Inflammatory macrophage (primary cell): ENCODE results near the gene NUP93.
"Not testable (repeated sequence)": the region's sequence is repeated elsewhere in the genome, so short reads cannot be mapped to it uniquely, and the experiment has no call there.

ENCODE experiments used
- DNase-seq, 2 donors: peaks; one replicate each; pipeline ENCODE4 v3.0.0-alpha.2; 2020 to 2022

The NUP93 gene

DNA sequence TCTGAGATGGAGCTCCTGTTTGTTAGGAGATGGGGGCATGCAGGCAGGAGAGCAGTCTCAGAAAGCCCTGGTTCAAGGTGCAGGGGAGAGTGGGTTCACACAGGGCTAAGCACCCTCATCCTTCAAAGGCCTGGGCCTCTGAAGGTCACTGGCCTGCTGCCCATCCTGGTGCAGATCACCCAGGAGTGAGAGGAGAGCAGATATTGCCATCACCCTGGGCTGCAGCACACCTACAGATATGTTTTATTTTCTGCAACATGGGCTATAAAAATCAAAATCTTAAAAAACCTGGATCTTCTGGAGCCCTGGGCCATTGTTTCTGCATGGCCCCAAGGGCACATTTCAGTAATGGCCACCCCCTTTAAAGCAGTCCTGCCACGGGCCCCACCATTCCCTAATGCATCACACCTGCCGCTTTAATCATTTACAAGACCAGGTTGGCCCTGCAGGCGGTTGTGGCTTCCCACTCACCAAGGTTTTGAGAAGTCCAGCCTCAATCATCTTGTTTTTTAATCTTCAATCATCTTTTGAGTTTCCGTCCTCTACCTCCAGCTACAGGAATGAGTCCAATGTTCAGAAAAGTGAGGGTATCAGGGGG is 20.4 kb upstream of the NUP93 start:
- no peak for DNase-seq

DNA sequence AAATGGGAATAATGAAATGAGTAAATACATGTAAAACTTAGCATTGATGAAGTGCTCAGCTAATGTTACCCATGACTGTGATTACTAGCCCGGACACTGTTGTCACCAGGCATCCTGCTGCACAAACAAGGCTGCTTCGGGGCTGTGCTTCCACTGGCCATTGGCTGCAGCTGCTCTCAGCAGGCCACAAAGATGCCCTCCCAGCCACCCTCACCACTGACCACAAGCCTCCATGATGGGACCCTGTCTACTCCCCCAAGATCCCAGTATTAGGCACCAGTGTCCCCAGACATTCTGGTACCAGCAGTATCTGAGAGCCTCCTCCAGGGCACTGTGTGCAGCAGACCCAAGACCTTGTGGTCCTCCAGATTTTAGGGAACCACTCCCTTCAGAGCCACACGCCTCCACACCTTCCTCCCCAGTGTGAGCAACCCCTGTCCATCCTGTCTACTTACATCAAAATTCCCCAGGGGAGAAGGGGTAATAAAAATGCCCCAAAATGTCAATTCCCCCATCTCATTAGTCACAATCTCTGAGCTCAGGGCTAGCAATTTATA is 19.7 kb upstream of the NUP93 start:
- peak in 1 of 2 donors; percentile 8 for DNase-seq

DNA sequence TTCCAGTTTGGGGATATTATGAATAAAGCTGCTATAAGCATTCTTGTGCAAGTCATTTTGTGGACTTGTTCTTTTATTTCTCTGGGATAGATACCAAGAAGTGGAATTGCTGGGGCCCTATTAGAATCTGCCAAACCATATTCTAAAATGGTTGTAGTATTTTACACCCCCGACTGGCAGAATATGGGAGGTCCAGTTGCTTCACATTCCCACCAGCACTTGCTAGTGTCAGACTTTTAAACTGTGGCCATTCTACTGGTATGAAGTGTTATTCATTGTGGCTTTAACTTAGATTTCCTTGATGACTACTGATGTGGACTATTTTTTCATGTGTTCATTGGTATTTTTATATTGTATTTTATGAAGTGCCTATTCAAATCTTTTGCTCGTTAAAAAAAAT is 18.1 kb upstream of the NUP93 start:
- DNase-seq: no peak

DNA sequence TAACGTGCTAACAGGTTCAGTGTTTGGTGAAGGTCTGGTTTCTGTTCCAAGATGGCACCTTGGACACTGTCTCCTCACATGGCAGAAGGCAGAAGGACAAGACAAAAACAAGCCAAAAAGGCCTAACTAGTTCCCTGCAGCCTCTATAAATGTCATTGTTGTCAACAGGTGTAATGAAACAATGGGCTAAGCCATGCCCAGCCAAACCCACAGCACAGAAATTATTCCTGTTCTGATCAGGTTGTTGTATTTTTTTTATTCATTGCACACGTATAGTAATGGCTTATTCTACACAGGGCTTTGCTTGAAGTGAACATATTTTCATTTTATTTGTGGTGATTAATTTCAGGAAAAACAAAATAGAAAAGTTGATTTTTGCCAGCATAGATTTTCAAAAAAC is 16.1 kb upstream of the NUP93 start:
- no peak for DNase-seq

DNA sequence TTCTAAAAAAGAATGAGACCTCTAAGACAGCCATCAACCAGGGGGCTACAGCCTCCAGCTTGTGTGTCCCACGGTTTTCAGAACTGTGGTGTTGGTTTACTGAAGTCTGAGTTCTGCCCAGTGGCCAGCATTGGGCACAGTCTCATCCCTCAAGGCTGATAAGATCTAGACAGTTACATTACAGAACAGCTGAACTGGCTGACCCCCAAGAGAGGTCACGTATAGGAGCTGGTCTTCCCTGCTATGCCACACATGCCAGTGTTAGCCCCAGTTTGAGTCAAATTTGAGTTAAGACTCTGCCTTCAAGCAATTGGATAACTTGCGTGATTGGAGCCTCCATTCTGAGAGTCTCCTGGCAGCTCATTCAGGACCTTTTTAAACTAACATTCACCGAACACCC is 14.8 kb upstream of the NUP93 start:
- DNase-seq: no peak

DNA sequence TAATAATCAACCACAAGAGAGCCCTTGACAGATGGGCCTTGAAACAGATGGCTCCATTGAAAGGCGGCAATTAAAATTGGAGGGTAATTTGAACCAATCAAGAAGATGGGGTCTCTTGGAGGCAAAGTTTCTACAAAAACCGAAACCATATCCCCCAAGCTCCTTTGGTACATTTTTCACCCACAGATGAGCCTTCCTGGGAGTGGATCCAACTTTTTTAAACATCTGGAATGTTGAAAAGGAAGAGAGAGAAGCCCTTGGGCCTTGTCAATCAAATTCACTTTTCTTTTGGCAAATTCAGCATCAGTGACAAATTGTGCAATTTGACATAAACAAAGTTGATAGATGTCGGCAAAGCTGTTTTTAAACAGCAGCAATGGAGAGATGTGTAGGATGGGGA is 13.2 kb upstream of the NUP93 start:
- DNase-seq: no peak

DNA sequence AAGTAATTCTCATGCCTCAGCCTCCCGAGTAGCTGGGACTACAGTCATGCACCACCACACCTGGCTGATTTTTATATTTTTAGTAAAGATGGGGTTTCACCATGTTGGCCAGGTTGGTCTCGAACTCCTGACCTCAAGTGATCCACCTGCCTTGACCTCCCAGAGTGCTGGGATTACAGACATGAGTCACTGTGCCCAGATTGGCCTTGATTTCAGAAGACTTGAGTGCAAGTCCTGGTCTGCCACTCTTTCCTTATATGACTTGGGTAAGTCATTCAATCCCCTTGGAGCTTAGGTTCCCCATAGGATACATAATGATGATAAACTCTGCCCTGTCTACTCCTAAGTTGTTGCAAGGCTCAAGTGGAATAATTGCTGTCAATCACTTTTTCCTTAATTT is 12.4 kb upstream of the NUP93 start:
- not testable (repeated sequence) for DNase-seq

DNA sequence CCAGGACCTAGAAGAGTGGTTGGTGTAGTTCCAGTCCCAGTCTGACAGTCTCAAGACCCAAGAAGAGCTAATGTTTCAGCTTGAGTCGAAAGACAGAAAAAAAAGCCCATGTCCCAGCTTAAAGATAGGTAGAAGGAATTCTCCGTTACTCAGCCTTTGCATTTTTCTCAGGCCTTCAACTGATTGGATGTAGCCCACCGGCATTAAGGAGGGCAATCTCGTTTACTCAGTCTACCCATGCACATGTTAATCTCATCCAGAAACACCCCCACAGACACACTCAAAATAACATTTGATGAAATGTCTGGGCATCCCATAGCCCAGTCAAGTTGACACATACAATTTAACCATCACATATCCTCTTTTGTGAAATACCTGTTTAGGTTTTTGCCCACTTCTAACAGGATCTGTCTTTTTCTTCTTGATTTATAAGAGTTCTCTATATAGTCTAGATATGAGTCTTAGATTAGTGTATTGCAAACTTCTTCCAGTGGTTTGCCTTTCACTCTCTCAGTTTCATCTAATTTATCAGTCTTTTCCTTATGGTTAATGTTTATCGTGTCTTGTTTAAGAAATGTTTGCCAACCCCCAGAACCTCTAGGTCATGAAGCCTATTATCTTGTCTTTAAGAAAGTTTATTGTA is 7.6 kb upstream of the NUP93 start:
- DNase-seq: no peak

DNA sequence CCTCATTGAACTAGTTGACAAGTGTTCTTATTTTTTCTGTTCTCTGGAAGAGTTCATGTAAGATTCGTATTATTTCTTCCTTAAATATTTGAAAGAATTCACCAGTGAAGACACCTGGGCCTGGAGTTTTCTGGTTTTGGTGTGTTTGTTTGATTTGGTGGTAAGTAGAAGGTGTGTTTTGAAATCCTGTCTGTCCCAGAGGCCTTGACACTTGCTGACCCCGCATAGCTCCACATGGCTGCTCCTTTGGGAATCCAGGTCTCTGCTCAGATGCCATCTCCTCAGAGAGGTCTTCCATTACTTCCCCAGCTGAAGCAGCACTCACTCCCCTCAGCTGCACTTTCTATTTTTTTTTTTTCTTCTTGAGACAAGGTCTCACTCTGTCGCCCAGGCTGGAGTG is 5.7 kb upstream of the NUP93 start:
- DNase-seq: no peak

DNA sequence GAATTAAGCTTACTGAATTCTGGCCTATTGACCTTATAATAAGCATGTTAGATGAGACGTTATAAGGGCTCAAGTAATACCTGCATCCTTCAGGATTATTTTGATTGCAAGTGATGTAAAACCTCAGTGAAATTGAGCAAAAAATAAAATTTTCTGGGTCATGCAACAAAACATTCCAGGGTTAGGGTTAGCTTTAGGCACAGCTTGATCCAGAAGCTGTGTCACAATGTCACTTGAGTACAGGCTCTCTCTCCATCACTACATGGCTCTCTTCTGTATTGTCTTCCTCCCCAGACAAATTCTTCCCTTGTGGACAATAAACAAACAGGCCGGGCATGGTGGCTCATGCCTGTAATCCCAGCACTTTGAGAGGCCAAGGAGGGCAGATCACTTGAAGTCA is 3.6 kb upstream of the NUP93 start:
- DNase-seq: no peak

DNA sequence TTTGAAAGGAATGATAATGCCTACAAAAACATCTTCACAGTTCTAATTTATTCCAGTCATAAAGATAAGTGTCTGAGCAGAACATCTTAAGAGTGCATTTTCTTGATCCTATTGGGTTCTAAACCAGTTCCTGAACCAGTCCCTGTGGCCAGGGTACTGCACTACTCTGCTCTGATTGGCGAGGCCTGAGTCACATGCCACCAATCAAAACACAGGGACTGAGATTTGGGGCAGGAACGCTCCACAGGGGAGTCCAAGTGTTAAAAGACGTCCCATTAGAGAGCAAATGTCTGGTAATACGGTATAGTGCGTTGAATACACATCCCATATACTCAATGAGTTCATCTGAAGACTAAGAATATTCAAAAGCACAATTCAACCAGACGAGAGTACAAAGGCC is 3.0 kb upstream of the NUP93 start:
- no peak for DNase-seq

DNA sequence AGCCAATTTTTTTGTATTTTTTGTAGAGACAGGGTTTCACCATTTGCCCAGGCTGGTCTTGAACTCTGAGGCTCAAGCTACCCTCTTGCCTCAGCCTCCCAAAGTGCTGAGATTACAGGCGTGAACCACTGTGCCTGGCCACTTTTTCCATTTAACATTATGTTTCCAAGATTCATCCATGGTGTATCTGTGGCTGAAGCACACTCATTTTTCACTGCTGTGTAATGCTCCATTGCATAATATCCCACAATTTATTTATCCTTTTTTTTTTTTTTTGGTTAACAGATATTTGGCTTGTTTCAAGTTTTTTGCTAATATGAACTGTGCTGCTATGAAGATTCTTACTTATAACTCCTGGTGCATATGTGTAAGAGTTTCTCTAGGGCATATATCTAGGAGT is 1.9 kb upstream of the NUP93 start:
- DNase-seq: no peak

DNA sequence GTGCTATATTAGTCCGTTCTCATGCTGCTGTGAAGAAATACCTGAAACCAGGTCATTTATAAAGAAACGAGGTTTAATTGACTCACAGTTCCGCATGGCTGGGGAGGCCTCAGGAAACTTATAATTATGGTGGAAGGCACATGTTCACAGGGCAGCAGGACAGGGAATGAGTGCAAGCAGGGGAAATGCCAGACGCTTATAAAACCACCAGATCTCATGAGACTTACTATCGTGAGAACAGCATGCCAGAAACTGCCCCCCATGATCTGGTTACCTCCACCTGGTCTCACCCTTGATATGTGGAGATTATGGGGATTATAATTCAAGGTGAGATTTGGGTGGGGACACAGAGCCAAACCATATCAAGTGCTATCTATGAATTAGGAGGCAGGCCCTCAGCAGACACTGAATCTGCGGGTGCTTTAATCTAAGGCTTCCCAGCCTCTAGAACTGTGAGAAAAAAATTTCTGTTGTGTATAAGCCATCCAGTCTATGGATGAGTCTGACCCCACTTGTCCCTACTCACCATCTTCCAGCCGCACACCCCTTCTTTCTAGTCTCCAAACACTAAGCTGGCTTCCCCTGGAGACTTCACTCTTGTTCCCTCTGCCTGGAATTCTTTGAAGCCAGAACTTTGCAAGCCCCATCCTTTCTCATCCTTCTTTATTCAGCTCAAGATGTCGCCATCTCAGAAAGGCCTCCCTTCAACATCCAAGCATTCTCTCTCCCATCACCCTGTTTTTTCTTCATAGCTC is 772 bp upstream of the NUP93 start:
- no peak for DNase-seq

DNA sequence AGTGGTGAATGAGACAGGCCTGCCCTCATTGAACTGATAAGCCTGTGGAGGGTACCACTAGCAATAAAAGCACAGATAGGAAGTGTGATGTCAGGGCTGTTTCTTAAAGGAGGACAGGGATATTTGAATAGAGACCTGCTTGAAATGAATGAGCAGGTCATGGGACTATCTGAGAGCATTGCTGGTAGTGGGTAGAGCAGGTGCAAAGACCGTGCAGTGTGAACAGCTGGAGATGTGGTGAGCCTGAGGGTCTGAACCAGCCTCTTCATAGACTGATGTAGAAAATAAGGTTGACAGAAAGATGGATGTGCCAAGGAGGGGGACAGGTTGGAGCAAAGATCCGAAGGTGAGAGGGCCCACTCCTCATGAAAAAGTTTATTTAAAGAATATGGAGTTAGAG is 2.4 kb downstream of the NUP93 start:
- no peak for DNase-seq

DNA sequence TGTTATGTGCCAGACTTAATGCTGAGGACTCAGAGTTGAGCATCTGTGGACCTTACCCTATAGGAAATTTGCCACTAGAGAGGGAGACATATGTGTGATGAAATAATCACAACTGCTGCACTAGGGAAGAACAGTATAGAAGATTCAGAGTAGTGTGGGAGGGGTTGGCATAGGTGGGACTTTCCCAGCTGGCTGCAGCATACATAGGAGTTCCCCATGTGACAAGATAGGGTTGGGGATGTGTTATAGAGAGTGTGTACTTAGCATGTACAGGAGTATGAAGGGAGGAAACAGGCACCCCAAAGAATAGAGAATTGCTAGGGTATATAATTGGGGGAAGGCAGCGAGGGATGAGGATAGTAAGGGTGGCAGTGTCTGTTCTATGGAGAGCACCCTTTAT is 2.9 kb downstream of the NUP93 start:
- DNase-seq: peak; percentile 15 to 62

DNA sequence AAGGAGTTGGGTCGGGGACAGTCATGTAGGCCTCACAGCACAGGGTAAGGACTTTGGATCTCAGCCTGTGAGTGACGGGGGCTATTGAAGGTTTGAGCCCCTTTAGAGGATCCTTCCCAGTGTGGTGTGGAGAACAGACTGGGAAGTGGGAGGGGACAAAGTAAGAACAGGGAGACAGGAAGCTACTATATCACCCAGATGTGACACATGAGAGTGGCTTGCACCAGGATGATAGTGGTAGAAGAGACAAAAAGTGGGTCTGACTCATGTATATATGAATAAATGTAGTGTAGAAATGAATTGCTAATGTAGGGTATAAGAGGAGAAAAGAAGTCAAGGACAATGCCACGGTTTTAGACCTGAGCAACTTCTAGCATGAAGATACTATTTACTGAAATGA is 4.5 kb downstream of the NUP93 start:
- no peak for DNase-seq

DNA sequence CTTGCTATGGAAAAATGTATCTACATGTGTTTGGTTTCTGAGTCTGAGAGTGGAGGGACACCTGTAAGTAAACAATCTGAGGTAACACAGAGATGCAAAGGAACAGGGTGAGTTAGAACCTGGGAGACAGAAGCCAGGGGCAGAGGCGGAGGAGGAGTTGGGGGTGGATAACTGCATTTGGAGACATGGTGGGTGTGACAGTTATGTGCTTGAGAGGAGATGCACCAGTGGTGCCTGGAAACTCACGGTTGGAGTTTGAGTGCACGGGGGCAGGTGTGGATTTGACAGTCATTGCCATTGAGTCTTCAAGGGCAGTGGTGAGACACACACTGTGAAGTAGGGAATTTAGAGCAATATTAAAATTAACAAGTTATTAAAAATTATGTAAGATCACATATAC is 6.5 kb downstream of the NUP93 start:
- DNase-seq: no peak

DNA sequence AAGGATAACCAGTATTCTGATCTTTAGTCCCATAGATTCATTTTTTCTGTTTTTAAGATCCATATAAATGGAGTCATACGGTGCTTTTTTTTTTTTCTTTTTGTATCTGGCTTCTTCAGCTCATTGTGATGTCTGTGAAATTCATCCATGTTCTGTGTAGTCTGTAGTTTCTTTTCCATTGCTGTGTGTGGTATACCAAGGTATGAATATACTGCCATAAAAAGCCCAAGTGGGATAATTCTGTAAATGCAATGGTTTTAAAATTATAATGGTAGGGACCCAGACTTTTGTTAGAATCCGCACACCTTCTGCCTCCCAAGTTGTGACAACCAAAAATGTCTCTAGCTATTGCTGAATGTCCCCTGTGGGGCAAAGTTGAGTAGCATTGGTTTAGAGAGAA is 7.6 kb downstream of the NUP93 start:
- no peak for DNase-seq

DNA sequence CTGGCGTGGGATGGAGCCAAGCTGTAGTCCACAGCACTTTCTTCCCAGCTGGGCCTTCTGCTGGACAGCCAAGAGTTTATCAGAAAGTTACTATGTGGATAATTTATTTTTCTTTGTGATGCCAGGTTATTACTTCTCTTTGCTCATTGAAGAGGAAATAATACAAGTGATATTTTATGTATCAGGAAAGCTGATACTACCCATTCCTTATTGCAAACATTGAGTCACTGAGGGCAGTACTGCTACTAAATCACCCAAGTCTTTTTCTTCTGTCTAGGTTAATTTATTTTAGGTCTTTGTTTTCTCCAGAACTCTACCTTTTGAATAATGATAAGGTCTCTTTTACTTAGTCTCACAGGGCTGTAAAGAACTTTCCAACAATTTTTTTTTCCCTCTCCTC is 8.3 kb downstream of the NUP93 start:
- no peak for DNase-seq

DNA sequence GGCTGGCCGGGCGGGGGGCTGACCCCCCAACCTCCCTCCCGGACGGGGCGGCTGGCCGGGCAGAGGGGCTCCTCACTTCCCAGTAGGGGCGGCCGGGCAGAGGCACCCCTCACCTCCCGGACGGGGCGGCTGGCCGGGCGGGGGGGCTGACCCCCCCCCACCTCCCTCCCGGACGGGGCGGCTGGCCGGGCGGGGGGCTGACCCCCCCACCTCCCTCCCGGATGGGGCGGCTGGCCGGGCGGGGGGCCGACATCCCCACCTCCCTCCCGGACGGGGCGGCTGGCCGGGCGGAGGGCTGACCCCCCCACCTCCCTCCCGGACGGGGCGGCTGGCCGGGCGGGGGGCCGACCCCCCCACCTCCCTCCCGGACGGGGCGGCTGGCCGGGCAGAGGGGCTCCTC is 9.4 kb downstream of the NUP93 start:
- not testable (repeated sequence) for DNase-seq

DNA sequence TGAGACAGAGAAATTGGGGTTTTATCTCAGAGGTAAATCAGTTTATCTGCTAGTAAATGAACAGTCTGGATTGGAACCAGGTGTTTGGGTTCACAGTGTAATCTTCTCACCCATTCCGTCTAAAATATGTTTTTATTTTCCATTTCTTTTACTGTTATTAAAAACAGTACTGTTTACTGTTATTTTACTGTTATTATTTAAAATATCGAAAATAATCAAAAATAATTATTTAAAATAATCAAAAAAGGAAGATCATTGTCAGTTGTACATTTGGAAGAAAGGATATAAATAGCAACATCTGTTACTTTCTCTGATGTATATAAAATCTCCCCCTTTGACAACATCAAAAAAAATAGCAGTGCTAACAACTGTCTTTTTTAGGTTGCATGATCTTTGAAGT is 11.5 kb downstream of the NUP93 start:
- DNase-seq: no peak

DNA sequence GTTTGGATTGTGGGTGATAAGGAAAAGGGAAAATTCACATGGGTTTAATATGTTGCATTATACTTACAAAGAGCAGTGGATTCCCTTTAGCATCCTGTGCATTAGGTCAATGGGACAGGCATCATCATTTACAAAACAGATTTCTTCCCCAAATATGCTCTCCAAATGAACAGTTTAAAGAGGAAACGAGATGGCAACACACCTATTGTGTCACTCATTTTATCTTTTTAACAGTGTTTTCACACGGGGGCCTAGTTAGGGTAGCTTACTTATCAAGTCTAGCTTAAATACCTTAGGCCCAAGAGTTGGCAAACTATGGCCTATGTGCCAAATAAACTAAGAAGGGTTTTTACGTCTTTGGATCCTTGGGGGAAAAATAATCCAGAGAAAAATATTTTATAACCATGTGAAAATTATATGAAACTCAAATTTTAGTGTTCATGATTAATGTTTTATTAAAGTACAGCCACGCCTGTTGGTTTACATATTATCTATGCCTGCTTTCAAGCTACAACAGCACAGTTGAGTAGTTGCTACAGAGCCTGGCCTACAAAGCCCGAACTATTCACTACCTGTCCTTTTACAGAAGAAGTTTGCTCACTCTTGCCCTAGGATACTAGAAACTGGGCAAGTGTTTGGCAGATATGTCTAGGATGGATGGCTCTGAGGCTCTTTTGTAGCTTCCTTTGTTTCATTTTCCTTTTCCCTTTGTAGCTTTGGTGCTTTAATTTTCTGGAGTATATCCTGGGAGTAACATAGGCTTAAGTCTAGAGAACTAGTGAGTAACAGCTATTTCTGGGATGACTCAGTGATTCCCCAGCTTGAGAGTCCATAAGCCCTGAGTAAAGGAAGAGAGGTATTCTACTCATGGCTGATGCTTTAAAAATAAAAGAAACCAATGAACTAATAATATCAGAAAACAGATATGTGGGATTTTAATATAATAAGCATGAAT is 12.4 kb downstream of the NUP93 start:
- DNase-seq: no peak

DNA sequence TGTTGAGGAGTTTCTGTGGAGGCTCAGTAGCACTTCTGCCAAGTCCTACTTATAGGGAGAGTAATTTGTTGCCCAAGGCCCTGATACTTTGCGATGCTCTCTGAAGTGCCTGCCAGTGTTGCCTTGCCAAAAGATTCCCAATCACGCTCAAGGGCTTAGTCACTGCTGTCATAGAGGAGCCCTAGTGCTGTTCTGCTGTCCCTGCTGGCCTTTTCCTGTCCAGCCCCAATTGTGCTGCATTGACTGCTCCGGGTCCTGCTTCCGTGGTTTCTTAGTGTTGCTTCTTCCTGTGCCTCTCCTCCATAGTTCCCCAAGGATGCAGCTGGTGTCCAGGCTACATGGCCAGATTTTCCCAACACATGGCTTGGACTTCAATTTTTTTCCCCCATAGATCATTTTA is 13.9 kb downstream of the NUP93 start:
- no peak for DNase-seq
